Measurements from ENCODE around the gene HOXA4. TPM values are rescaled to one million over a fixed set of nuclear protein-coding genes. Genes with fewer than 3 reads are reported as not detected.

Gene HOXA4
- total RNA-seq (2022) (4.8 and 5.5 TPM in 2 replicates), Bru-seq, nascent RNA (percentile 59 among the genes with signal in this experiment), BruChase-seq, experiment 1, labeled RNA remaining after a 2-hour chase (percentile 66 among the genes with signal in this experiment), BruChase-seq, experiment 2, labeled RNA remaining after a 6-hour chase (percentile 68 among the genes with signal in this experiment)
- long read RNA-seq, transcript HOXA4-204 (2 exons, 1,728 nt): major isoform, 12 of 13 reads
- long read RNA-seq, partial matches to known transcripts: 0 of 13 reads
- long read RNA-seq, other reads (novel, unspliced or antisense): 1 of 13 reads

GRCh38 chr7:27130540-27131389, at the start of gene HOXA4:
HOXA4 (minus strand) TSS chr7:27130757; CDS start chr7:27130733, 24 bp downstream.
- peak within 1 kb of the TSS; percentile 53 for H3K4me3 ChIP-seq (ENCODE audit: low read depth, low read length)
- Mint-ChIP-seq H3K4me1 (ENCODE audit: low read depth, unreplicated experiment) (peaks cover 33% of the 10 kb centered on the region), H3K27me3 (ENCODE audit: insufficient read depth, unreplicated experiment) (no peaks in the 10 kb centered on the region), H3K27ac (ENCODE audit: unreplicated experiment) (peak within 1 kb of the TSS; percentile 57), H3K36me3 (ENCODE audit: insufficient read depth, unreplicated experiment) (no peaks in the 10 kb centered on the region), H3K4me3 (ENCODE audit: unreplicated experiment) (peak within 1 kb of the TSS; percentile 76), H3K9me3 (ENCODE audit: unreplicated experiment) (no peaks in the 10 kb centered on the region)
- no peaks in the 10 kb centered on the region for H3K36me3 ChIP-seq (ENCODE audit: control insufficient read depth, insufficient read depth, low read length)
- H3K9me3 ChIP-seq: no peaks in the 10 kb centered on the region
- H3K4me1 ChIP-seq: peaks cover 28% of the 10 kb centered on the region
- ChIA-PET POLR2A (interaction anchor here (0.6 to 2.2 kb wide), 9 partner anchors 8 to 279 kb away, joined by 3 to 19 read pairs (median 3); no protein-coding TSS in a partner anchor), CTCF (interaction anchor here (0.6 to 1.4 kb wide), 6 partner anchors 20 to 450 kb away, joined by 3 to 9 read pairs (median 3); partner anchors contain the start of gene HOXA7)
- TF ChIP-seq, protein P1, sequence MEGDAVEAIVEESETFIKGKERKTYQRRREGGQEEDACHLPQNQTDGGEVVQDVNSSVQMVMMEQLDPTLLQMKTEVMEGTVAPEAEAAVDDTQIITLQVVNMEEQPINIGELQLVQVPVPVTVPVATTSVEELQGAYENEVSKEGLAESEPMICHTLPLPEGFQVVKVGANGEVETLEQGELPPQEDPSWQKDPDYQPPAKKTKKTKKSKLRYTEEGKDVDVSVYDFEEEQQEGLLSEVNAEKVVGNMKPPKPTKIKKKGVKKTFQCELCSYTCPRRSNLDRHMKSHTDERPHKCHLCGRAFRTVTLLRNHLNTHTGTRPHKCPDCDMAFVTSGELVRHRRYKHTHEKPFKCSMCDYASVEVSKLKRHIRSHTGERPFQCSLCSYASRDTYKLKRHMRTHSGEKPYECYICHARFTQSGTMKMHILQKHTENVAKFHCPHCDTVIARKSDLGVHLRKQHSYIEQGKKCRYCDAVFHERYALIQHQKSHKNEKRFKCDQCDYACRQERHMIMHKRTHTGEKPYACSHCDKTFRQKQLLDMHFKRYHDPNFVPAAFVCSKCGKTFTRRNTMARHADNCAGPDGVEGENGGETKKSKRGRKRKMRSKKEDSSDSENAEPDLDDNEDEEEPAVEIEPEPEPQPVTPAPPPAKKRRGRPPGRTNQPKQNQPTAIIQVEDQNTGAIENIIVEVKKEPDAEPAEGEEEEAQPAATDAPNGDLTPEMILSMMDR (IDR thresholded peaks at IDR 0.05; ENCODE audit: insufficient read depth in 1 of 2, low read depth in 1 of 2, low read length in 1 of 2, severe bottlenecking in 1 of 2, unreplicated experiment in 1 of 2): no peak
- BruUV-seq (replicated peaks): no TSS peak
- peak; percentile 94 to 97 for DNase-seq
- intact Hi-C loops (cut with micrococcal nuclease; ENCODE audit: unreplicated experiment): loop anchor here (1.0 to 2.0 kb wide), 2 partner anchors 8 to 16 kb away; no protein-coding TSS in a partner anchor
- H3K27me3 ChIP-seq (replicated peaks; ENCODE audit: control insufficient read depth, insufficient read depth, low read length): no peaks in the 10 kb centered on the region

- H3K27ac Mint-ChIP-seq (ENCODE audit: unreplicated experiment): peak overlapping the region; percentile 31
- Histone ChIP-seq H3K36me3 (ENCODE audit: control insufficient read depth, insufficient read depth, low read length) (no peaks in the 10 kb centered on the region), H3K27me3 (replicated peaks; ENCODE audit: control insufficient read depth, insufficient read depth, low read length) (peaks cover 2% of the 10 kb centered on the region; the same call in 1 of the 2 replicates), H3K4me1 (peaks cover 12% of the 10 kb centered on the region), H3K4me3 (ENCODE audit: low read depth, low read length) (peak overlapping the region; percentile 47), H3K9me3 (no peaks in the 10 kb centered on the region)
- peaks cover 3% of the 10 kb centered on the region for H3K36me3 Mint-ChIP-seq (ENCODE audit: insufficient read depth, unreplicated experiment)
- H3K4me1 Mint-ChIP-seq (ENCODE audit: low read depth, unreplicated experiment): peaks cover 3% of the 10 kb centered on the region
- H3K27me3 Mint-ChIP-seq (ENCODE audit: insufficient read depth, unreplicated experiment): peaks cover 2% of the 10 kb centered on the region
- CTCF ChIA-PET: interaction anchor here (0.6 to 1.7 kb wide), 15 partner anchors 10 to 1229 kb away, joined by 3 to 13 read pairs (median 3); partner anchors contain the start of genes HOXA13, HOXA7, HOXA9 and TAX1BP1
- intact Hi-C loops (cut with micrococcal nuclease; ENCODE audit: unreplicated experiment): no loop called here
- H3K4me3 Mint-ChIP-seq (ENCODE audit: unreplicated experiment): peak overlapping the region; percentile 74
- TF ChIP-seq, protein P1 (IDR thresholded peaks at IDR 0.05; ENCODE audit: insufficient read depth in 1 of 2, low read depth in 1 of 2, low read length in 1 of 2, severe bottlenecking in 1 of 2, unreplicated experiment in 1 of 2): peak; percentile 92 to 93
- H3K9me3 Mint-ChIP-seq (ENCODE audit: unreplicated experiment): no peaks in the 10 kb centered on the region
- DNase-seq: peak; percentile 70 to 84
- POLR2A ChIA-PET: no interaction called here
- no TSS peak for BruUV-seq (replicated peaks)
Measured at GRCh38 chr7:27179503-27180430, 49.2 kb upstream of the HOXA4 start.

All from Caco-2 (cell line).